Activated CD4-positive, alpha-beta memory T cell treated with anti-CD3 and anti-CD28 coated beads for 36 hours (primary cell): ENCODE measurements around the gene CLSTN3. TPM values are rescaled to one million over a fixed set of nuclear protein-coding genes. Genes with fewer than 3 reads are reported as not detected.

Experiments
- CTCF ChIA-PET: fragments of 350-600 bp; sonication (Branson Sonifier 250); formaldehyde crosslinking; loops from one replicate; lab custom pipeline; 2021; ENCODE audit warnings: antibody characterized with exemption, inconsistent platforms; lab: Charles Lee
- POLR2A ChIA-PET: fragments of 350-600 bp; sonication (Branson Sonifier 250); formaldehyde crosslinking; loops from one replicate; lab custom pipeline; 2021; ENCODE audit warnings: antibody characterized with exemption; lab: Charles Lee
- DNase-seq: peaks from one replicate; pipeline ENCODE4 v3.0.0-alpha.2; 2020
- H3K27ac Mint-ChIP-seq: one replicate; pipeline ENCODE4 v1.8.0; 2021; ENCODE audit warnings: mixed read lengths
- H3K27me3 Mint-ChIP-seq: one replicate; pipeline ENCODE4 v1.8.0; 2021; ENCODE audit warnings: mixed read lengths
- H3K36me3 Mint-ChIP-seq: one replicate; pipeline ENCODE4 v1.8.0; 2021; ENCODE audit warnings: mixed read lengths
- H3K4me1 Mint-ChIP-seq: one replicate; pipeline ENCODE4 v1.8.0; 2021; ENCODE audit warnings: low read depth, mixed read lengths
- H3K4me3 Mint-ChIP-seq: one replicate; pipeline ENCODE4 v1.8.0; 2021; ENCODE audit warnings: mild to moderate bottlenecking, mixed read lengths
- H3K9me3 Mint-ChIP-seq: one replicate; pipeline ENCODE4 v1.8.0; 2021; ENCODE audit warnings: mixed read lengths
- intact Hi-C: fragments of 100-400 bp; cut with micrococcal nuclease; formaldehyde crosslinking; loops from one replicate; pipeline ENCODE4 v1.15.1; 2023
- total RNA-seq, 2 experiments: library from RNA; stranded (reverse); gene quantifications; one replicate each; pipeline ENCODE4 v1.2.3, GENCODE V29; 2021

CLSTN3 gene
- total RNA-seq, 2 experiments from 2014 or later: 40.1 to 44.7 TPM

- ChIA-PET CTCF (no interaction called here), POLR2A (no interaction called here)
- DNase-seq: no peak
- intact Hi-C loops: no loop called here
- Mint-ChIP-seq H3K9me3 (no peaks in the 10 kb centered on the region), H3K4me1 (no peaks in the 10 kb centered on the region), H3K27ac (no peak overlapping the region), H3K36me3 (peaks cover 8% of the 10 kb centered on the region), H3K27me3 (no peaks in the 10 kb centered on the region), H3K4me3 (no peak overlapping the region)
These were observed 25.4 kb downstream of the CLSTN3 start for GRCh38 chr12:7155471-7156034.

- Mint-ChIP-seq H3K27ac (no peak overlapping the region), H3K9me3 (no peaks in the 10 kb centered on the region), H3K4me3 (no peak overlapping the region), H3K27me3 (no peaks in the 10 kb centered on the region), H3K4me1 (no peaks in the 10 kb centered on the region), H3K36me3 (peaks cover 5% of the 10 kb centered on the region)
- intact Hi-C loops: no loop called here
- ChIA-PET CTCF (no interaction called here), POLR2A (no interaction called here)
- DNase-seq: no peak
These were observed 26.4 kb downstream of the CLSTN3 start for GRCh38 chr12:7156259-7157197.

GRCh38 chr12:7157391-7157790 is 27.2 kb downstream of the CLSTN3 start:
- CTCF ChIA-PET: no interaction called here
- intact Hi-C loops: no loop called here
- Mint-ChIP-seq H3K9me3 (no peaks in the 10 kb centered on the region), H3K27me3 (no peaks in the 10 kb centered on the region), H3K4me1 (peaks cover under 1% of the 10 kb centered on the region), H3K4me3 (no peak overlapping the region), H3K27ac (no peak overlapping the region), H3K36me3 (peaks cover 5% of the 10 kb centered on the region)
- POLR2A ChIA-PET: no interaction called here
- DNase-seq: no peak

GRCh38 chr12:7158781-7159609 is 28.8 kb downstream of the CLSTN3 start:
- CTCF ChIA-PET: no interaction called here
- intact Hi-C loops: no loop called here

DNA sequence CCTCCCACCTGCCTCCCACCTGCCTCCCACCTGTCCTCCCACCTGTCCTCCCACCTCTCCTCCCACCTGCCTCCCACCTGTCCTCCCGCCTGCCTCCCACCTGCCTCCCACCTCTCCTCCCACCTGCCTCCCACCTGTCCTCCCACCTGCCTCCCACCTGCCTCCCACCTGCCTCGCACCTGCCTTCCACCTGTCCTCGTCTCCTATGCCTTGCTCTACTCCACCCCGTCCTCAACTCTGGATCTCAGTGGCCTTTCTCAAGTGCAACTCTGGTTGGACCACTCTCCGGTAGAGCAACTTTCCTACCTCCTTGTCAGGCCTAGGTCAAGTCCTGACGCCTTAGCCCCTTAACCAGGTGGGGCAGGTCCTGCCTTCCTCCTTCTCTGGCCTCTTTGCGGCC is 30.0 kb downstream of the CLSTN3 start:
- no peak overlapping the region for H3K27ac Mint-ChIP-seq
- peaks cover 3% of the 10 kb centered on the region for H3K36me3 Mint-ChIP-seq
- DNase-seq: no peak
- intact Hi-C loops: no loop called here
- POLR2A ChIA-PET: no interaction called here
- H3K4me1 Mint-ChIP-seq: peaks cover 8% of the 10 kb centered on the region
- peaks cover 6% of the 10 kb centered on the region for H3K27me3 Mint-ChIP-seq
- CTCF ChIA-PET: interaction anchor here (1.2 kb wide), 1 partner anchor 11 kb away, joined by 3 read pairs; no protein-coding TSS in a partner anchor
- no peaks in the 10 kb centered on the region for H3K9me3 Mint-ChIP-seq
- no peak overlapping the region for H3K4me3 Mint-ChIP-seq

More at GRCh38 chr12:7158781-7159609, 28.8 kb downstream of the CLSTN3 start:
- Mint-ChIP-seq H3K9me3 (no peaks in the 10 kb centered on the region), H3K27me3 (peaks cover 4% of the 10 kb centered on the region), H3K4me3 (no peak overlapping the region), H3K4me1 (peaks cover 8% of the 10 kb centered on the region), H3K27ac (no peak overlapping the region), H3K36me3 (peaks cover 5% of the 10 kb centered on the region)
- no peak for DNase-seq
- POLR2A ChIA-PET: no interaction called here

- ChIA-PET POLR2A (no interaction called here), CTCF (interaction anchor here (1.2 to 1.7 kb wide), 3 partner anchors 10 to 19 kb away, joined by 3 to 10 read pairs (median 3); no protein-coding TSS in a partner anchor)
- peaks cover 8% of the 10 kb centered on the region for H3K4me1 Mint-ChIP-seq
- H3K4me3 Mint-ChIP-seq: no peak overlapping the region
- peaks cover 6% of the 10 kb centered on the region for H3K27me3 Mint-ChIP-seq
- intact Hi-C loops: no loop called here
- no peak for DNase-seq
- H3K36me3 Mint-ChIP-seq: no peaks in the 10 kb centered on the region
- no peak overlapping the region for H3K27ac Mint-ChIP-seq
- no peaks in the 10 kb centered on the region for H3K9me3 Mint-ChIP-seq
These were observed 31.2 kb downstream of the CLSTN3 start for GRCh38 chr12:7161327-7161726.

- ChIA-PET CTCF (interaction anchor here (0.6 to 1.7 kb wide), 4 partner anchors 9 to 20 kb away, joined by 3 to 10 read pairs (median 4); no protein-coding TSS in a partner anchor), POLR2A (no interaction called here)
- no peaks in the 10 kb centered on the region for H3K9me3 Mint-ChIP-seq
- DNase-seq: no peak
- peaks cover 9% of the 10 kb centered on the region for H3K27me3 Mint-ChIP-seq
- H3K4me3 Mint-ChIP-seq: no peak overlapping the region
- intact Hi-C loops: no loop called here
- peaks cover 8% of the 10 kb centered on the region for H3K4me1 Mint-ChIP-seq
- no peak overlapping the region for H3K27ac Mint-ChIP-seq
- no peaks in the 10 kb centered on the region for H3K36me3 Mint-ChIP-seq
These were observed 31.6 kb downstream of the CLSTN3 start for GRCh38 chr12:7161811-7162210.

DNA sequence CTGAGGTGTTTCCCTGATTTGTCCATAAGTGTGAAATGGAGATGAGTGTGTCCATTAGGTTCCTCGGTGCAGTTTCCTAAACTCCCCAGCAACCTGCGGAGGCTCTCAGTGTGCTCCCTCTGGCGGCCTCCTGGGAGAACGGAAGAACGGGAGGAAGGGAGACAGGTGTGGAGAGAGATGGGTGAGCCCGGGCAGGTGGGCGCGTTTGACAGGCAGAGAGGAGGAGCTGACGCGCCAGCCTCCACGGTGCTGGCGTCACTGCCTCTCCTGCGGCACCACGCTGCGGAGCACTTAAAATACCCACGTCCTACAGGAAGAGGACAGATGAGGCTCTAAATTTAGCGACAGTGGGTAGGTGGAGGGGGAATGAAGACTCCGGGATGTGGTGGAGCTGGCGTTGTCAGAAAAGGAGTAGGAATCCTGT is 32.5 kb downstream of the CLSTN3 start:
- H3K4me3 Mint-ChIP-seq: peak overlapping the region; percentile 7
- H3K4me1 Mint-ChIP-seq: peaks cover 8% of the 10 kb centered on the region
- H3K9me3 Mint-ChIP-seq: peaks cover 5% of the 10 kb centered on the region
- intact Hi-C loops: no loop called here
- peaks cover 4% of the 10 kb centered on the region for H3K36me3 Mint-ChIP-seq
- ChIA-PET CTCF (interaction anchor here (0.6 to 1.7 kb wide), 5 partner anchors 10 to 107 kb away, joined by 3 to 10 read pairs (median 3); no protein-coding TSS in a partner anchor), POLR2A (no interaction called here)
- peaks cover 12% of the 10 kb centered on the region for H3K27me3 Mint-ChIP-seq
- no peak overlapping the region for H3K27ac Mint-ChIP-seq
- DNase-seq: peak; percentile 50

DNA sequence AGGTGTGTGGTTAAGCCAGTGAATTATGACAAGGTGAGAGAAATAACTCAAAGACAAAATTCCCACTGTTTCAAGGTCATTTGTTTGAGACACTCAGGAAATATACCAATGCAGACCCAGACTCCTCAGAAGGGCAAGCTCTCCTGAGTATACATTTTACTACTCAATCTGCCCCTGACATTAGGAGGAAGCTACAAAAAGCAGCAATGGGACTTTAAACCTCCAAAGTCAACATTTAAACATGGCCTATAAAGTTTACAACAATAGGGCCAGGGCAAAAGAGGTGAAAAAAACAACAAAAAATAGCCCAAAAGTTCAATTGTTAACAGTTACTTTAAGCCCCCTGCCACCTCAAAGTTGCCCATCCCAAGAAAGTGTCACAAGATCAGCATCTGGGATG is 39.8 kb downstream of the CLSTN3 start:
- DNase-seq: no peak
- H3K4me3 Mint-ChIP-seq: no peak overlapping the region
- no peaks in the 10 kb centered on the region for H3K4me1 Mint-ChIP-seq
- peaks cover 17% of the 10 kb centered on the region for H3K27me3 Mint-ChIP-seq
- intact Hi-C loops: no loop called here
- H3K9me3 Mint-ChIP-seq: peaks cover 34% of the 10 kb centered on the region
- H3K27ac Mint-ChIP-seq: no peak overlapping the region
- POLR2A ChIA-PET: interaction anchor here (1.0 kb wide), 1 partner anchor 23 kb away, joined by 3 read pairs; no protein-coding TSS in a partner anchor
- peaks cover 16% of the 10 kb centered on the region for H3K36me3 Mint-ChIP-seq
- CTCF ChIA-PET: interaction anchor here (0.9 to 1.2 kb wide), 2 partner anchors 25 to 152 kb away, joined by 4 read pairs; partner anchors contain the start of gene LPCAT3

DNA sequence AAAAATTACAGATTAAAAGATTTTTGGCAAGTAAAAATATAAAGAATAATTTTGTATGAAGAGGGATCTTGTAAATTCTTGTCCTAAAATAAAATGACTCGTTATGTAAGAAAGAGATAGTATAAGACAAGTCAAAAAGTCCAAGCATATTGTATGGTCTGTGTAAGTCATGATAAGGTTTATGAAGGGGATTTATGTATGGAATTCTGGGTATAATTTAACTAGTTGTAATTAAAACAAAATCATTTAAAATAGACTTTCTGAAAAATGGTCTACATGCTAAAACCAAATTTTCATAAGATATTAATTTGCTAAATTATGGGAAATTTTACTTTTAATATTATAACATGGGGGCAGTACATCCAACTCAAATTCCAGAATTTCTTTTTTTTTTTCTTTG is 41.7 kb downstream of the CLSTN3 start:
- H3K9me3 Mint-ChIP-seq: peaks cover 34% of the 10 kb centered on the region
- no peak overlapping the region for H3K4me3 Mint-ChIP-seq
- H3K27me3 Mint-ChIP-seq: peaks cover 20% of the 10 kb centered on the region
- intact Hi-C loops: no loop called here
- H3K4me1 Mint-ChIP-seq: no peaks in the 10 kb centered on the region
- DNase-seq: no peak
- CTCF ChIA-PET: interaction anchor here (0.6 kb wide), 1 partner anchor 59 kb away, joined by 3 read pairs; no protein-coding TSS in a partner anchor
- H3K36me3 Mint-ChIP-seq: peaks cover 16% of the 10 kb centered on the region
- H3K27ac Mint-ChIP-seq: no peak overlapping the region
- POLR2A ChIA-PET: no interaction called here

- no peaks in the 10 kb centered on the region for H3K4me1 Mint-ChIP-seq
- H3K27ac Mint-ChIP-seq: no peak overlapping the region
- peaks cover 15% of the 10 kb centered on the region for H3K9me3 Mint-ChIP-seq
- intact Hi-C loops: no loop called here
- CTCF ChIA-PET: interaction anchor here (0.8 to 1.2 kb wide), 2 partner anchors 13 to 64 kb away, joined by 4 to 5 read pairs; no protein-coding TSS in a partner anchor
- peaks cover 23% of the 10 kb centered on the region for H3K27me3 Mint-ChIP-seq
- DNase-seq: no peak
- POLR2A ChIA-PET: no interaction called here
- H3K36me3 Mint-ChIP-seq: peaks cover 1% of the 10 kb centered on the region
- no peak overlapping the region for H3K4me3 Mint-ChIP-seq
These were observed 45.3 kb downstream of the CLSTN3 start for GRCh38 chr12:7175493-7175892.
